Spleen (tissue), 11 donors: Measurements from ENCODE around the gene MYOC. TPM values are rescaled to one million over a fixed set of nuclear protein-coding genes. Genes with fewer than 3 reads are reported as not detected.

Source experiments
- DNase-seq: peaks from one replicate; pipeline ENCODE4 v3.0.0-alpha.2; 2020
- H3K27ac ChIP-seq, 8 donors: fragments of 200-600 bp; sonication (generic) in 7 of 8; 1 replicate in 4 of 8; 2 replicates in 4 of 8; pipeline versions ENCODE4 v1.5.0 to v1.8.0; 2016 to 2021; ENCODE audit warnings: inconsistent platforms in 4 of 8, mild to moderate bottlenecking in 4 of 8, moderate library complexity in 1 of 8
- H3K27me3 ChIP-seq, 7 donors: fragments of 200-600 bp; sonication (generic) in 6 of 7; replicated peaks in 1 of 7; 1 replicate in 4 of 7; 2 replicates in 3 of 7; pipeline versions ENCODE4 v1.5.0 to v1.8.0; 2016 to 2021; ENCODE audit warnings: inconsistent platforms in 3 of 7, mild to moderate bottlenecking in 1 of 7
- H3K36me3 ChIP-seq, 6 donors: fragments of 200-600 bp; sonication (generic) in 5 of 6; 1 replicate in 4 of 6; 2 replicates in 2 of 6; pipeline versions ENCODE4 v1.5.0 to v1.8.0; 2016 to 2021; ENCODE audit warnings: inconsistent platforms in 2 of 6
- H3K4me1 ChIP-seq, 6 donors: fragments of 200-600 bp; sonication (generic) in 5 of 6; 1 replicate in 3 of 6; 2 replicates in 3 of 6; pipeline versions ENCODE4 v1.5.0 to v1.8.0; 2016 to 2021; ENCODE audit warnings: inconsistent platforms in 3 of 6
- H3K4me3 ChIP-seq, 8 donors: fragments of 200-600 bp; sonication (generic) in 7 of 8; 1 replicate in 4 of 8; 2 replicates in 4 of 8; pipeline versions ENCODE4 v1.5.0 to v1.8.0; 2016 to 2021; ENCODE audit warnings: inconsistent platforms in 4 of 8, mild to moderate bottlenecking in 4 of 8, moderate library complexity in 2 of 8
- H3K9me3 ChIP-seq, 8 donors: fragments of 200-600 bp; sonication (generic) in 7 of 8; 1 replicate in 4 of 8; 2 replicates in 4 of 8; pipeline versions ENCODE4 v1.5.0 to v1.8.0; 2016 to 2021; ENCODE audit warnings: inconsistent platforms in 4 of 8
- POLR2A ChIP-seq, 3 donors: fragments of 450-650 bp; IDR thresholded peaks; one replicate each; pipeline ENCODE4 v1.5.1; 2017; ENCODE audit warnings: antibody characterized with exemption in 3 of 3, mild to moderate bottlenecking in 1 of 3
- POLR2AphosphoS5 ChIP-seq, 3 donors: sonication (generic); formaldehyde crosslinking; IDR thresholded peaks; one replicate each; pipeline ENCODE4 v1.5.1; 2017; ENCODE audit warnings: antibody characterized with exemption in 3 of 3
- WGBS, 5 donors: extraction: QIAGEN DNeasy Blood & Tissue Kit in 3 of 5; methylation state at CpG; one replicate each; pipeline versions ENCODE4 v1.1.5 to v1.1.7; 2013 to 2018; 5-methylcytosine and 5-hydroxymethylcytosine counted together
- intact Hi-C: fragments of 100-400 bp; cut with DNase I; formaldehyde crosslinking; loops from one replicate; pipeline ENCODE4 v1.15.0; 2023; ENCODE audit warnings: low total_unique reads
- polyA plus RNA-seq, 3 donors: library from polyadenylated mRNA; stranded (reverse); fragments of 200-250 nt; gene quantifications; one replicate each; pipeline ENCODE4 v1.2.1, GENCODE V29; 2013
- total RNA-seq, 7 donors: library from RNA; depleted of rRNA in 3 of 7; stranded (reverse); fragments of >200 nt in 3 of 7; fragmentation: NEBNext Ultra II Directional in 4 of 7; extraction: Animal tissue kit (Norgen Biotek cat#: 25700) in 4 of 7; gene quantifications; one replicate each; pipeline versions ENCODE4 v1.1.0 to v1.2.1, GENCODE V29; 2016 to 2021
- TF ChIP-seq, protein P1 (sequence below), 11 experiments: fragments of 200-600 bp in 7 of 11; fragments of 450-650 bp in 4 of 11; sonication (generic) in 4 of 11; IDR thresholded peaks in 8 of 11; conservative IDR thresholded peaks in 3 of 11; 1 replicate in 7 of 11; 2 replicates in 4 of 11; pipeline versions ENCODE4 v1.4.0 to v1.8.0; 2016 to 2021; ENCODE audit warnings: antibody characterized with exemption in 11 of 11, inconsistent platforms in 4 of 11, mild to moderate bottlenecking in 1 of 11
- donor health status: healthy with polysubstance abuse.
- donor health status: DM: no; HTN: no; CAD: no; lungs with moderate emphysema.
- donor health status: DM: no; HTN: no; CAD: no.
- donor health status: Bipolar disorder and iron deficiency.
- donor health status: healthy.
- donor health status: DM: no; HTN: no; CAD: no.
- donor health status: DM: yes; HTN: yes; CAD: no.

The MYOC gene
- total and polyA plus RNA-seq, 10 donors: 0.10 TPM; not detected in 9

DNA sequence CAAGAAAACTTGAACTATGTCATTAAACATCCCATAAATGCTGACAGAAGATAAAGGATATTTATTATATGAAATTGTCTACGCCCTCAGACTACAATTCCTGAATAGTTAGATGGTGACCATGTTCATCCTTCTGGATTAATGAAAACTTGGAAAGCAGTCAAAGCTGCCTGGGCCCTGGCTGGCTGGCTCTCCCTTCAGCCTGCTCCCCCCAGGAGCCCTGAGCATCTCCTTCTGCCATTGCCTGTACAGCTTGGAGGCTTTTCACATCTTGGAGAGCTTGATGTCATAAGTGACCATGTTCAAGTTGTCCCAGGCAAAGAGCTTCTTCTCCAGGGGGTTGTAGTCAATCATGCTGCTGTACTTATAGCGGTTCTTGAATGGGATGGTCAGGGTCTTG is 16.8 kb downstream of the MYOC start:
- Histone ChIP-seq H3K9me3 (no peaks in the 10 kb centered on the region), H3K27ac (no peak overlapping the region), H3K27me3 (peaks cover 0 to 15% (median 0%) of the 10 kb centered on the region in 7 donors), H3K4me1 (no peaks in the 10 kb centered on the region), H3K4me3 (no peak overlapping the region), H3K36me3 (no peaks in the 10 kb centered on the region)
- intact Hi-C loops: no loop called here
- TF ChIP-seq POLR2AphosphoS5 (IDR thresholded peaks at IDR 0.05) (no peak), POLR2A (IDR thresholded peaks at IDR 0.05) (no peak)
- TF ChIP-seq, protein P1, sequence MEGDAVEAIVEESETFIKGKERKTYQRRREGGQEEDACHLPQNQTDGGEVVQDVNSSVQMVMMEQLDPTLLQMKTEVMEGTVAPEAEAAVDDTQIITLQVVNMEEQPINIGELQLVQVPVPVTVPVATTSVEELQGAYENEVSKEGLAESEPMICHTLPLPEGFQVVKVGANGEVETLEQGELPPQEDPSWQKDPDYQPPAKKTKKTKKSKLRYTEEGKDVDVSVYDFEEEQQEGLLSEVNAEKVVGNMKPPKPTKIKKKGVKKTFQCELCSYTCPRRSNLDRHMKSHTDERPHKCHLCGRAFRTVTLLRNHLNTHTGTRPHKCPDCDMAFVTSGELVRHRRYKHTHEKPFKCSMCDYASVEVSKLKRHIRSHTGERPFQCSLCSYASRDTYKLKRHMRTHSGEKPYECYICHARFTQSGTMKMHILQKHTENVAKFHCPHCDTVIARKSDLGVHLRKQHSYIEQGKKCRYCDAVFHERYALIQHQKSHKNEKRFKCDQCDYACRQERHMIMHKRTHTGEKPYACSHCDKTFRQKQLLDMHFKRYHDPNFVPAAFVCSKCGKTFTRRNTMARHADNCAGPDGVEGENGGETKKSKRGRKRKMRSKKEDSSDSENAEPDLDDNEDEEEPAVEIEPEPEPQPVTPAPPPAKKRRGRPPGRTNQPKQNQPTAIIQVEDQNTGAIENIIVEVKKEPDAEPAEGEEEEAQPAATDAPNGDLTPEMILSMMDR (IDR thresholded peaks at IDR 0.05 in 8 of 11, conservative IDR thresholded peaks at IDR 0.05 in 3 of 11): no peak
- DNase-seq: no peak
- WGBS, 5 donors: 72 to 95% (median 85%) methylated on average over 1 to 2 of the region's 2 CpGs

DNA sequence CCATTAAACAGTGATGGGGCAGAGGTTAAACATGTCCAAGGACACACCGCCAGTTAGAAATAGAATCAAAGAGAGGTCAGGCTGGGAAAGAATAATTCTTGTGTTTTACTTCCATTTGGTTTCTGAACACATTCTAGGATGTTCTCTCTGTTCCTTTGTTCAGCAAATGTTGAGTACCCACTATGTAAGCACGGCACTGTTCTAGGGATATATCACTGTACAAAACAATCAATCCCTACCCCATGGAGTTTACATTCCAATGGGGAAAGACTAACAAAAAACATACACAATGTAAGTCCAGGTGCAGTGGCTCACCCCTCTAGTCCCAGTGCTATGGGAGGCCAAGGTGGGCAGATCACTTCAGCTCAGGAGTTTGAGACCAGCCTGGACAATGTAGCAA is 24.3 kb downstream of the MYOC start:
- Histone ChIP-seq H3K27me3 (peaks cover 0 to 11% (median 0%) of the 10 kb centered on the region in 7 donors), H3K4me1 (no peaks in the 10 kb centered on the region), H3K27ac (no peak overlapping the region), H3K36me3 (no peaks in the 10 kb centered on the region), H3K9me3 (no peaks in the 10 kb centered on the region), H3K4me3 (no peak overlapping the region)
- intact Hi-C loops: no loop called here
- DNase-seq: no peak
- 84 to 90% (median 85%) methylated on average over 2 of the region's 2 CpGs for WGBS, 5 donors
- TF ChIP-seq POLR2AphosphoS5 (IDR thresholded peaks at IDR 0.05) (no peak), POLR2A (IDR thresholded peaks at IDR 0.05) (no peak)
- TF ChIP-seq, protein P1 (IDR thresholded peaks at IDR 0.05 in 8 of 11, conservative IDR thresholded peaks at IDR 0.05 in 3 of 11): no peak

DNA sequence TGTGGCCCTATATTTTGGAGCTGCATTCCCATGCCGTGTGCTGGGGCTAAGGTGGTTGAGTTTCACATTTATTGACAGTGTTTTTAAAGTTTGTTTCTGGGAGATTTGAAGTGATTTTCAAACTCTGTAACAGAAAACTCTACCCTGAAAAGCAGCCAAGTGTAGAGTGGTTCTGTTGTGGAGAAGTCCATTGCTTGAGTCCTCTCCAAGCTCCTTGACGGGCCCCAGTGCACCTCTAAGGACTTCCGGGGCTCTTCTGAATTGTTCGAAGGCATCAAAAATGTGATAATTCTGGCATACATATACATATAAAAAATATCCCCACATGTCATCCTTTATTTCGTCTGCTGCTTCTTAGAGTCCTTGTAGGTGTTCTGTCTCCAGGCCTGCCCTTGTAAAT is 25.5 kb downstream of the MYOC start:
- 73 to 92% (median 86%) methylated on average over 5 of the region's 5 CpGs for WGBS, 5 donors
- TF ChIP-seq POLR2A (IDR thresholded peaks at IDR 0.05) (no peak), POLR2AphosphoS5 (IDR thresholded peaks at IDR 0.05) (no peak)
- TF ChIP-seq, protein P1 (IDR thresholded peaks at IDR 0.05 in 8 of 11, conservative IDR thresholded peaks at IDR 0.05 in 3 of 11): no peak
- intact Hi-C loops: no loop called here
- H3K36me3 ChIP-seq: no peaks in the 10 kb centered on the region
- DNase-seq: no peak
- H3K9me3 ChIP-seq: no peaks in the 10 kb centered on the region
- no peak overlapping the region for H3K27ac ChIP-seq
- H3K27me3 ChIP-seq: peaks cover 0 to 9% (median 0%) of the 10 kb centered on the region in 7 donors
- no peaks in the 10 kb centered on the region for H3K4me1 ChIP-seq
- no peak overlapping the region for H3K4me3 ChIP-seq

DNA sequence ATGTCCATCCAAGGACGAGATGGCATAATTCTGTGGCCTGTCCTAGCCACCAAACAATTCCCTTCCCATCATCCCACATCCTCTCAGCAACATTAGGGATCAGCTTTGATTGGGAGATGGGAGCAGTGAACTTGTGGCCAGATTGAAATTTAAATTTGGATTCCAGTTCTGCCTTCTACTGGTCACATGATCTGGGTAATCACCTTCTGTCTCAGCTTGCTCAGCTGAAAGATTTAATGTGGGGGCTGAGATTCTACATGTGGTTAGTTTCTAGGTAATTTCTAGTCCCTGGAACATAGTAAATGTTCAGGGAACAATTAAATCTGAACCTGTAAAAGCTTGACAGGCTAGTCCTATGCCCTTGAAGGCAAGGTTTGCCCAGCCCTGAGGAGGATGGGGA is 27.3 kb downstream of the MYOC start:
- Histone ChIP-seq H3K27ac (no peak overlapping the region), H3K36me3 (no peaks in the 10 kb centered on the region), H3K9me3 (no peaks in the 10 kb centered on the region), H3K4me3 (no peak overlapping the region), H3K4me1 (no peaks in the 10 kb centered on the region), H3K27me3 (peaks cover 0 to 6% (median 0%) of the 10 kb centered on the region in 7 donors)
- WGBS, 5 donors: 56 to 100% (median 73%) methylated on average over 1 of the region's 1 CpG
- no peak for DNase-seq
- intact Hi-C loops: no loop called here
- TF ChIP-seq, protein P1 (IDR thresholded peaks at IDR 0.05 in 8 of 11, conservative IDR thresholded peaks at IDR 0.05 in 3 of 11): no peak
- TF ChIP-seq POLR2AphosphoS5 (IDR thresholded peaks at IDR 0.05) (no peak), POLR2A (IDR thresholded peaks at IDR 0.05) (no peak)
